CD4-positive, alpha-beta memory T cell (primary cell): ENCODE measurements around the gene MMP15. TPM values are rescaled to one million over a fixed set of nuclear protein-coding genes. Genes with fewer than 3 reads are reported as not detected.
A peak's percentile ranks its signal among the peaks of the same experiment; 100 is the strongest.

Experiments used
- CTCF ChIA-PET: fragments of 350-600 bp; sonication (Branson Sonifier 250); formaldehyde crosslinking; loops from one replicate; lab custom pipeline; 2021; ENCODE audit warnings: inconsistent platforms; ENCODE audit not compliant: partially characterized antibody; lab: Charles Lee
- POLR2A ChIA-PET: fragments of 350-600 bp; sonication (Branson Sonifier 250); formaldehyde crosslinking; loops from one replicate; lab custom pipeline; 2021; ENCODE audit not compliant: partially characterized antibody; lab: Charles Lee
- DNase-seq, 5 donors: peaks; one replicate each; pipeline versions ENCODE4 v3.0.0 to v3.0.0-alpha.2; 2020 to 2022; ENCODE audit warnings: mixed read lengths in 1 of 5
- H3K27ac ChIP-seq: one replicate; pipeline ENCODE4 v1.7.0; 2013; ENCODE audit warnings: low read depth, low read length
- H3K27me3 ChIP-seq: 2 replicates; pipeline ENCODE4 v1.7.0; 2013; ENCODE audit warnings: mild to moderate bottlenecking, low read length, moderate library complexity; ENCODE audit not compliant: insufficient read depth
- H3K36me3 ChIP-seq: 2 replicates; pipeline ENCODE4 v1.7.0; 2013; ENCODE audit warnings: mild to moderate bottlenecking, low read length, moderate library complexity; ENCODE audit not compliant: insufficient read depth
- H3K4me1 ChIP-seq: 2 replicates; pipeline ENCODE4 v1.7.0; 2013; ENCODE audit warnings: mild to moderate bottlenecking, low read length, moderate library complexity; ENCODE audit not compliant: insufficient read depth
- H3K4me3 ChIP-seq, 2 donors: one replicate each; pipeline ENCODE4 v1.7.0; 2013; ENCODE audit warnings: low read length in 2 of 2, mild to moderate bottlenecking in 1 of 2
- H3K9me3 ChIP-seq, 2 donors: one replicate each; pipeline ENCODE4 v1.7.0; 2013; ENCODE audit warnings: low read length in 2 of 2, control low read depth in 1 of 2; ENCODE audit not compliant: control insufficient read depth in 1 of 2
- H3K27ac Mint-ChIP-seq, 7 donors: one replicate each; pipeline ENCODE4 v1.8.0; 2020 to 2021; ENCODE audit warnings: mixed read lengths in 7 of 7, mild to moderate bottlenecking in 6 of 7, inconsistent platforms in 3 of 7, moderate library complexity in 3 of 7
- H3K27me3 Mint-ChIP-seq, 2 donors: one replicate each; pipeline ENCODE4 v1.8.0; 2020 to 2021; ENCODE audit warnings: mixed read lengths in 2 of 2
- H3K36me3 Mint-ChIP-seq, 2 donors: one replicate each; pipeline ENCODE4 v1.8.0; 2020 to 2021; ENCODE audit warnings: mixed read lengths in 2 of 2, inconsistent platforms in 1 of 2, mild to moderate bottlenecking in 1 of 2
- H3K4me1 Mint-ChIP-seq, 4 donors: one replicate each; pipeline ENCODE4 v1.8.0; 2020 to 2021; ENCODE audit warnings: mixed read lengths in 4 of 4, mild to moderate bottlenecking in 1 of 4
- H3K4me3 Mint-ChIP-seq, 8 donors: one replicate each; pipeline ENCODE4 v1.8.0; 2020 to 2021; ENCODE audit warnings: mixed read lengths in 8 of 8, mild to moderate bottlenecking in 7 of 8, moderate library complexity in 6 of 8, inconsistent platforms in 3 of 8
- H3K9me3 Mint-ChIP-seq, 8 donors: one replicate each; pipeline ENCODE4 v1.8.0; 2020 to 2021; ENCODE audit warnings: mixed read lengths in 8 of 8, mild to moderate bottlenecking in 5 of 8, inconsistent platforms in 3 of 8, moderate library complexity in 1 of 8
- intact Hi-C: fragments of 100-400 bp; cut with micrococcal nuclease; formaldehyde crosslinking; loops from one replicate; pipeline ENCODE4 v1.15.1; 2023
- polyA plus RNA-seq, 2 donors: library from polyadenylated mRNA; unstranded; fragments of 300-500 nt; fragmentation: Illumina TruSeq; gene quantifications; one replicate each; pipeline ENCODE4 v1.2.3, GENCODE V29; 2021
- total RNA-seq, 2 experiments: library from RNA; stranded (reverse); gene quantifications; one replicate each; pipeline ENCODE4 v1.2.3, GENCODE V29; 2021

The MMP15 gene
- total and polyA plus RNA-seq, 4 experiments from 2014 or later: 0.21 to 1.8 (median 1.6) TPM; not detected in 1

DNA sequence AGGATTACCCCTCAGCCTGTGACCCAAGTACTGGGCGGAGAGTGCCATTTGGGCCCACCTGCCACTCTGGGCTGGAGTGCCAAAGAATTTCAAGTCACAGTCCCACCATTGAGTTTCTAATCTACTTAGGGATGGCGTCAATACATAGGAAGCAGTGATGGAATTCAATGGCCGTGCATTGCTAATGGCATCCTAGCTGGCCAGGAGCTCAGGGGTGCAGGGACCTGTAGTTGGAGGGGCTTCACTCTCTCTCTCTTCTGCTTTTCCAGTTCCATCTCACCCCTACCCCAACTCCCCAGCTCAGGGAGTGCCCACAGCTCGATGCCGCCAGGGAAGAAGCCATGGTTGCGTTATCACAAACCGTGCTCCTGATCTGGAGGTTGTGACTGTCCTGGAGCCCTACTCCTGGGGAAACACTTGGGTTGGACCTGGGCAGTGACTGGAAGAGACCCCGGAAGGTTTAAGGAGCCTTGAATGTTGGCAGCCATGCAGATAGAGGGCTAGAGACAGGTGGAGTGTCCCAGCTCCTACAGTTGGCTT lies 2.4 kb downstream of the MMP15 start:
- Histone ChIP-seq H3K36me3 (no peaks in the 10 kb centered on the region), H3K4me1 (peaks cover 15% of the 10 kb centered on the region), H3K4me3 (no peak overlapping the region), H3K27ac (no peak overlapping the region), H3K9me3 (no peaks in the 10 kb centered on the region), H3K27me3 (no peaks in the 10 kb centered on the region)
- H3K4me3 Mint-ChIP-seq: peak overlapping the region in 5 of 8 donors; percentile 36 to 73 (median 44)
- ChIA-PET CTCF (no interaction called here), POLR2A (interaction anchor here (0.6 to 1.6 kb wide), 2 partner anchors 21 to 28 kb away, joined by 4 read pairs; partner anchors contain the start of gene ZNF319)
- H3K4me1 Mint-ChIP-seq: peaks cover 3 to 24% (median 13%) of the 10 kb centered on the region in 4 donors
- H3K36me3 Mint-ChIP-seq: peaks cover 0 to 5% of the 10 kb centered on the region in 2 donors
- intact Hi-C loops: loop anchor here (10.0 kb wide), 1 partner anchor 727 kb away; no protein-coding TSS in a partner anchor
- H3K9me3 Mint-ChIP-seq: peaks cover 0 to 3% (median 0%) of the 10 kb centered on the region in 8 donors
- H3K27ac Mint-ChIP-seq: no peak overlapping the region
- DNase-seq: no peak
- H3K27me3 Mint-ChIP-seq: peaks cover 0 to 1% of the 10 kb centered on the region in 2 donors

DNA sequence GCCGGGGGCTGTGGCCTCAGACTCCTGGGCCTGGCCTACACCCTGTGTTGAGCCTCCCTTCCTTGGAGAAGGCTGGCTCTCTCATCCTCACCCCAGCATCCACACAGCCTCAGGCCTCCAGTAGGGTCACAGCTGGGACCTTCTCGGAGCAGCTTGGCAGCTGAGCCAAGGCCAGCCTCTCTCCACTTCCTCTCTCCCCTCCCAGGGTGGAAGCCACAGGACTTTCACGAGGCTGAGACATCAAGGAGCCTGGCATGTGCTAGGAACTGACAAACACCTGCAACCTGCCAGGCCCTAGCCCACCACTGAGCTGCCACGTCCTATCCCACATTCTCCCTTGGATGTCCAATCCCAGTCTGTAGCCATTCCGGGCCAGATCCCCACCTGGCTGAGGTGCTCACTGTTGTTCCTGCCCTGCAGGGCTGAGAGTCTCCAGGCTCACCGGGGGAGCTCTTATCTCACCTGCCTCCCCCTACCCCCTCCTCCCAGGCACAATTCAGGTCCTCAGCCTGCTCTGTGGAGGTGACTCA lies 3.1 kb downstream of the MMP15 start:
- Histone ChIP-seq H3K4me3 (no peak overlapping the region), H3K27me3 (no peaks in the 10 kb centered on the region), H3K4me1 (peaks cover 15% of the 10 kb centered on the region), H3K9me3 (no peaks in the 10 kb centered on the region), H3K36me3 (no peaks in the 10 kb centered on the region), H3K27ac (no peak overlapping the region)
- Mint-ChIP-seq H3K27ac (peak overlapping the region in 1 of 7 donors; percentile 46), H3K4me3 (peak overlapping the region in 2 of 8 donors; percentile 43 to 50), H3K27me3 (peaks cover 0 to 1% of the 10 kb centered on the region in 2 donors), H3K9me3 (peaks cover 0 to 3% (median 0%) of the 10 kb centered on the region in 8 donors), H3K4me1 (peaks cover 3 to 21% (median 13%) of the 10 kb centered on the region in 4 donors), H3K36me3 (peaks cover 0 to 5% of the 10 kb centered on the region in 2 donors)
- no peak for DNase-seq
- POLR2A ChIA-PET: interaction anchor here (1.6 kb wide), 1 partner anchor 29 kb away, joined by 4 read pairs; the partner anchor contains the start of gene ZNF319
- CTCF ChIA-PET: no interaction called here
- intact Hi-C loops: loop anchor here (10.0 kb wide), 1 partner anchor 726 kb away; no protein-coding TSS in a partner anchor

DNA sequence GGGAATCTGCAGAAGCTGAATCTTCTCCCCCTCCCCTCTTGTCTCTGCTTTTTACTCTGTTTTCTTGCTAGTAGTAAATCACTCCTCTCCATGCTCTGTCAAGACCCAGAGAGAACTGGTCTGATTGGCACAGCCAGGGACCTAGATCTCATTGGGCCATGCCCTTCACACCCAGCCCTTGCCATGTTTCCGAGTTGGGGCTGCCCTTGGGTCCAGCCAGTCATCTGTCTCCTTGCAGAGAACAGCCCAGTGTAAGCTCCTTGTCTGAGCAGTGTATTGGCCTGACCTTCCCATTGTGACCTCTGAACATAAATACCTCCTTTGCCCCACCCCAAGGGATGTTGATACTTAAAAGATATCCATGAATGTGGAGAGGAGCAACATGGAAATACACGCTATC lies 3.9 kb downstream of the MMP15 start:
- Mint-ChIP-seq H3K4me1 (peaks cover 3 to 15% (median 8%) of the 10 kb centered on the region in 4 donors), H3K27ac (peak overlapping the region in 1 of 7 donors; percentile 46), H3K4me3 (peak overlapping the region in 3 of 8 donors; percentile 2 to 45 (median 26)), H3K9me3 (peaks cover 0 to 2% (median 0%) of the 10 kb centered on the region in 8 donors), H3K36me3 (peaks cover 0 to 5% of the 10 kb centered on the region in 2 donors), H3K27me3 (peaks cover 0 to 1% of the 10 kb centered on the region in 2 donors)
- CTCF ChIA-PET: no interaction called here
- DNase-seq: no peak
- Histone ChIP-seq H3K27me3 (no peaks in the 10 kb centered on the region), H3K9me3 (no peaks in the 10 kb centered on the region), H3K4me1 (peaks cover 11% of the 10 kb centered on the region), H3K27ac (no peak overlapping the region), H3K36me3 (no peaks in the 10 kb centered on the region), H3K4me3 (no peak overlapping the region)
- intact Hi-C loops: loop anchor here (10.0 kb wide), 1 partner anchor 725 kb away; no protein-coding TSS in a partner anchor
- POLR2A ChIA-PET: no interaction called here

DNA sequence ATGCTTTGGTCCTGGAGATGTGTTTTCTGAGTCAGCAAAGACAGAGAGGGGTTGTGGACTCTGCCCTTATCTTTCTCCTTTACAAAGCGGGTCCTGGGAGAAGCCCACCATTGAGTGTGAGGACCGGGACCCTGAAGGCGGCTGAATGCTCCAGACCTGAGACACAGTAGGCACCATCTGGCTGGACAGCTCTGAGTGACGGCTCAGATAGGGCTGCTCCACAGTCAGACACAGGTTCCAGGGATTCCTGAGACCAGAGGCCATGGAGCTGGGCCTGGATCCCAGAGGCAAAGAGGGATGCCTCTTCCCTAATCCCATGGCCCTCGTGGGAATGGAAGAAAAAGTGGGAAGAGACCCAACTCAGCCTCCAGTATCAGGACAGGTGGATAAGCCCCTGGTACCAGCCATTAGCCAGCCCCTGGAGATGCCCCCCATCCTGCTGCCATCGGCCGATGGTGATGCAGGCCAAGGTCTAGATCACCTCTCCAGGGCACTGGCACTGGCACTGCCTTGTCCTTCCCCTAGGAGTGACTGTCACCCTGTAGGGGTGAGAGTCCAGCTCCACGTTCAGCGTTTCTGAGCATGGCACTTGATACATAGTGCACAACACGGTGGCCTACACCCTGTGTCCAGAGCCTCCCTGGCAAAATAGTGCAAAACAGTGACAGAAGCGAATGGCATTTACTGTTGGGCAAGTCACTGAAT lies 4.7 kb downstream of the MMP15 start:
- no peak overlapping the region for H3K4me3 Mint-ChIP-seq
- CTCF ChIA-PET: interaction anchor here (0.9 kb wide), 1 partner anchor 11 kb away, joined by 3 read pairs; no protein-coding TSS in a partner anchor
- intact Hi-C loops: no loop called here

DNA sequence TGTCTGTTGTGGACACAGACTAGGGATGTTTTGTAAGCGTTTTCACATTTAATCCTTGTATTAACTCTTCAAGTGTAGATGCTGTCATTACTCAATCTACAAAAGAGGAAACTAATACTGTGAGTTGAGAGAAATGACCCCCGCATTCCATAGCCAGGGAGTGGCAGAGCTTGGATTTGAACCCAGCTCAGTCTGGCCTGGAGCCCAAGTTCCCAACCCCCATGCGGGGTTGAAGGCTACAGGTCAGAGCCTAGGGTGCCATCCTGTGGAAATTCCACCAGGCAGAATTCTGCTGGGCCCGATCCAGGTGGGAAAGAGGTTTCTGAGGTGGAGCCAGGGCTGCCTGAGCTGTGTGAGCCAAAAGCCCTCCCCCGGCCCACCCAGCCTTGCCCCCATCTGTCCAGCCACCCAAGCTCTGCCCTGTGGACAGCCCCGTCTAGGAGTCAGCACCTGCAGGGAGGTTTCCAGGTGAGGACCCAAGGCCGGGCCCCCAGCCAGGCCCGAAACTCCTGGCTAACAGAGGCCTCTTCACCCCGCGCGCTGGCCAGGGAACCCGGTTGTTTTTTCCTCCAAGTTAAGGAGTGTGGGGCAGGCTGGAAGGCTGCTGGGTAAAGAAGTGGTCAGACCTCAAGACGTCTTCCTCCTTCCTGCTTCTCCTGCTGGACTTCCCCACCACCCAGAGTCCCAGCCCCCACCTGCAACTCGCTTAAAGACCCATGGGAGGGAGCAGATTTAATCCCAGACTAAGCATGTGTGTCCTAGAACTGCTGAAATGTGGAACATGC lies 5.7 kb downstream of the MMP15 start:
- H3K27ac ChIP-seq: no peak overlapping the region

More for the DNA sequence above, 4.7 kb downstream of the MMP15 start:
- H3K27ac ChIP-seq: no peak overlapping the region
- H3K4me1 ChIP-seq: peaks cover 7% of the 10 kb centered on the region
- POLR2A ChIA-PET: no interaction called here
- peaks cover 0 to 7% (median 2%) of the 10 kb centered on the region in 4 donors for H3K4me1 Mint-ChIP-seq
- no peak overlapping the region for H3K4me3 ChIP-seq
- H3K9me3 Mint-ChIP-seq: peaks cover 0 to 2% (median 0%) of the 10 kb centered on the region in 8 donors
- no peaks in the 10 kb centered on the region for H3K9me3 ChIP-seq
- DNase-seq: no peak
- no peaks in the 10 kb centered on the region for H3K27me3 ChIP-seq
- H3K27me3 Mint-ChIP-seq: no peaks in the 10 kb centered on the region
- no peaks in the 10 kb centered on the region for H3K36me3 Mint-ChIP-seq
- H3K27ac Mint-ChIP-seq: no peak overlapping the region
- no peaks in the 10 kb centered on the region for H3K36me3 ChIP-seq

DNA sequence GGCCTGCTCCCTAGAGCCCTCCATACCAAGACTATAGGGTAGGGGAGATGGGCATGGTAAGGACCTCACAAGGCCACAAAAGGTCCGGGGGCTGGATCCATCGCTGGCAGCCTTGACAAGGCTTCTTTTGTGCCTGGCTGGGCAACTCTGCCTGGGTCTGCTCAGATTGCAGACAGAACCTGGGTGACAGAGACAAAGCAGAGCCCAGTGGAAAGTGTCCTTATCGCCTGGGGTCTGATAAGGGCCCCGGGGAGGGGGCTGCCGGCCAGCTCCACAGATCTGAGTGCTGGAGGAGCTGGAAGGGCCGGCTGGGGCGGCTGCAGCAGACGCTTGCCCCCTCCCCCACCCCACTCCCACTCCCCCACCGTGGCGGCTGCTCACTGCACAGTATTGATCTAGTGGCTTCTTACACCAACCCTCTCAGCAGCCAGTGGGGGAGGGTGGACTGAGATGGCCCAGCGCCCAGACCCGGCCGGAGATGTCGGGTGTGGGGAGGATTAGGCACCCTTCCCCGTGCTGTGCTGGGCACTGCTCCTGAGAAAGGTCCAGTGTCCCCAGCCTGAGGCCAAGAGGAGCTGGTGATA lies 7.2 kb downstream of the MMP15 start:
- ChIA-PET CTCF (interaction anchor here (1.0 to 1.9 kb wide), 2 partner anchors 9 to 10 kb away, joined by 3 to 9 read pairs; no protein-coding TSS in a partner anchor), POLR2A (no interaction called here)
- Mint-ChIP-seq H3K27me3 (no peaks in the 10 kb centered on the region), H3K4me1 (peaks cover 0 to 7% (median 2%) of the 10 kb centered on the region in 4 donors), H3K36me3 (no peaks in the 10 kb centered on the region), H3K9me3 (peaks cover 0 to 2% (median 0%) of the 10 kb centered on the region in 8 donors), H3K4me3 (no peak overlapping the region), H3K27ac (no peak overlapping the region)
- peak in 1 of 5 donors; percentile 20 for DNase-seq
- Histone ChIP-seq H3K27me3 (no peaks in the 10 kb centered on the region), H3K4me3 (no peak overlapping the region), H3K27ac (no peak overlapping the region), H3K4me1 (no peaks in the 10 kb centered on the region), H3K36me3 (no peaks in the 10 kb centered on the region), H3K9me3 (no peaks in the 10 kb centered on the region)
- intact Hi-C loops: no loop called here

More for the DNA sequence above, 5.7 kb downstream of the MMP15 start:
- Mint-ChIP-seq H3K36me3 (no peaks in the 10 kb centered on the region), H3K4me3 (no peak overlapping the region), H3K27me3 (no peaks in the 10 kb centered on the region), H3K4me1 (peaks cover 0 to 7% (median 2%) of the 10 kb centered on the region in 4 donors), H3K9me3 (peaks cover 0 to 2% (median 0%) of the 10 kb centered on the region in 8 donors), H3K27ac (no peak overlapping the region)
- no peak for DNase-seq
- ChIA-PET CTCF (interaction anchor here (0.9 kb wide), 1 partner anchor 12 kb away, joined by 3 read pairs; no protein-coding TSS in a partner anchor), POLR2A (interaction anchor here (0.6 kb wide), 1 partner anchor 115 kb away, joined by 3 read pairs; no protein-coding TSS in a partner anchor)
- intact Hi-C loops: no loop called here
- Histone ChIP-seq H3K9me3 (no peaks in the 10 kb centered on the region), H3K4me3 (no peak overlapping the region), H3K27me3 (no peaks in the 10 kb centered on the region), H3K36me3 (no peaks in the 10 kb centered on the region), H3K4me1 (peaks cover 7% of the 10 kb centered on the region)
